ENCODE data around the gene NUCB1.
A peak's percentile ranks its signal among the peaks of the same experiment; 100 is the strongest.
"Not testable (repeated sequence)": the region's sequence is repeated elsewhere in the genome, so short reads cannot be mapped to it uniquely, and the experiment has no call there.

The NUCB1 gene

GRCh38 chr19:48906324-48906723 lies 6.2 kb downstream of the NUCB1 start:
- DNase-seq, result no peak

DNA sequence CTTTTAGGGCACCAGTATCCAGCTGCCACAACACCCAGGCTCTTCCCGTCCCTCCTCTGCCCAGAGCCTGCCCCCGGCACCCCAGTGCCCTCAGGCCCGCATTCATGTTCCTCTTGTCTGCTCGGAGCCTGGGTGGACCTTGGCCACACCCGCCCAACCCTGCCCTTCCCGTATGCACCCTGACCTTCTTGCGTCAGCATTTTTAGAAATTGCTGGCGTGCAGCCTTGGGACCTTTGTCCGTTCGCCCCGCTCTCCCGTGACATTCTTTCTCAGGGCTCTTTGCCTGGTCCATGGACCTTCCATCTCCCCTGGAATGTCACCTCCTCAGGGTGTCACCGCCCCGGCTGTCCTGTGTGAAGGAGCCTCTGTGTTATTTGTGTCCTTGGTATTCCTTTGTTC lies 7.6 kb downstream of the NUCB1 start:
- DNase-seq, result no peak

DNA sequence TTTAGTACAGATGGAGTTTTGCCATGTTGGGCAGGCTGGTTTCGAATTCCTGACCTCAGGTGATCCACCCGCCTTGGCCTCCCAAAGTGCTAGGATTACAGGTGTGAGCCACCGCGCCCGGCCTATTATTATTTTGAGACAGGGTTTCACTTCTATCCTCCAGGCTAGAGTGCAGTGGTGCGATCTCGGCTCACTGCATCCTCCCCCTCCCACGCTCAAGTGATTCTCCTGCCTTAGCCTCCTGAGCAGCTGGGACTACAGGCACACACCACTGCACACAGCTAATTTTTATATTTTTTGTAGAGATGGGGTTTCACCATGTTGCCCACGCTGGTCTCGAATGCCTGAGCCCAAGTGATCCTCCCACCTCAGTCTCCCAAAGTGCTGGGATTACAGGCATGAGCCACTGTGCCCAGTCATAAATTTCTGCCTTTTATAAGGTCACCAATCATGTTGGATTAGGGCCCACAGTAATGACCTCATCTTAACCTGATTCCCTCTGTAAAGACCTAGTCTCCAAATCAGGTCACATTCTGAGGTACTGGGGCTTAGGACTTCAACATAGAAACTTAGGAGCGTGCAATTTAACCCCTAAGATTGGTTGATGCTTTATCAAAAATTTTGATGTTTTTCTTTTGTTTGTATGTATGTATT lies 9.4 kb downstream of the NUCB1 start:
- not testable (repeated sequence) for DNase-seq

GRCh38 chr19:48910803-48911202 lies 10.7 kb downstream of the NUCB1 start:
- DNase-seq, result no peak

- peak; percentile 27 for DNase-seq
These were observed 13.2 kb downstream of the NUCB1 start for GRCh38 chr19:48913114-48913889.

- DNase-seq, result no peak
These were observed 14.1 kb downstream of the NUCB1 start for GRCh38 chr19:48914181-48914580.

DNA sequence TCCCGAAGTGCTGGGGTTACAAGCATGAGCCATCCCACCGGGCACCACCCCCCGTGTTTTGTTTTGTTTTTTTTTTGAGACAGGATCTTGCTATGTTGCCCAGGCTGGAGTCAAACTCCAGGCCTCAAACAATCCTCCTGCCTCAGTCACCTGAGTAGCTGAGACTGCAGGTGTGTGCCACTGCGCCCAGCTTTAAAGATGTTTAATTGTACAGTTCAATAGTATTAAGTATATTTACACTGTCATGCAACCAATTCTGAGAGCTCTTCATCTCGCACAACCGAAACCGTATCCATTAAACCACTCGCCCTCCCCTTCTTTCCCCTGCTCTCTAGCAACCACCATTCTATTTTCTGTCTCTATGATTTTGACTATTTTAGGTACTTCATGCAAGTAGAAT lies 15.6 kb downstream of the NUCB1 start:
- DNase-seq, result no peak

DNA sequence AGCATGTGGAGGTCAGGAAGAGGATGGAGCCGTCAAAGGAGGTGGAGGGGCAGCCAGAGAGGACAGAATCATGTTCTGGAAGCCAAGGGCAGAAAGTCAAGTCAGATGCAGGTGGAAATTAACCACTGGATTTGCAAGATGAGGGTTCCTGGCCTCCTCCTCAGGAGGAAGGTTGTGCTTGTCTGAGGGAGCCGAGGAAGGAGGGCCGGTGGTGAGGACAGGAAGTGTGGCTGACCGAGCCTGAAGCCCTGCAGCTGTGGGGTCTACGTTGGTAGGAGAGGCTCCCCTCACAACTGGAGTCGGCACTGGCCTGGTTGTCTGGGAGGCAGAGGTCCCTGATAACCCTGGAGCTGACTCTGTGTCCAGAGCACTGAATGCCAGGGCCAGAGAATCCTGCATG lies 18.0 kb downstream of the NUCB1 start:
- no peak for DNase-seq

GRCh38 chr19:48918801-48919247 lies 18.7 kb downstream of the NUCB1 start:
- no peak for DNase-seq

DNA sequence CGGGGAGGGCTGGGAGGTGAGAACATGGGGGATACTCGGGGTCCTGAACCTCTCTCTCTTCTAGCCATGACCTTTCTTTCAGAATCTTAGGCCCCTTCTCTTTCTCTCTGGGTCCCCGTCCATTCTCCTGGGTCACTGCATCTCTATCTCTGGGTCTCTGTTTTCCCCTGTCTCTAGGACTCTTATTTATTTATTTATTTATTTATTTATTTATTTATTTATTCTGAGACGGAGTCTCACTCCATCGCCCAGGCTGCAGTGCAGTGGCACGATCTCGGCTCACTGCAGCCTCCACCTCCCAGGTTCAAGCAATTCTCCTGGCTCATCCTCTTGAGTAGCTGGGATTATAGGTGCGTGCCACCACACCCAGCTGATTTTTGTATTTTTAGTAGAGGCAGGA lies 19.2 kb downstream of the NUCB1 start:
- DNase-seq, result not testable (repeated sequence)

- no peak for DNase-seq
These were observed 20.8 kb downstream of the NUCB1 start for GRCh38 chr19:48920949-48921348.

GRCh38 chr19:48921721-48922500 lies 21.8 kb downstream of the NUCB1 start:
- no peak for DNase-seq

- no peak for DNase-seq
These were observed 22.7 kb downstream of the NUCB1 start for GRCh38 chr19:48922548-48923490.

GRCh38 chr19:48925240-48925843 lies 25.2 kb downstream of the NUCB1 start:
- no peak for DNase-seq

DNA sequence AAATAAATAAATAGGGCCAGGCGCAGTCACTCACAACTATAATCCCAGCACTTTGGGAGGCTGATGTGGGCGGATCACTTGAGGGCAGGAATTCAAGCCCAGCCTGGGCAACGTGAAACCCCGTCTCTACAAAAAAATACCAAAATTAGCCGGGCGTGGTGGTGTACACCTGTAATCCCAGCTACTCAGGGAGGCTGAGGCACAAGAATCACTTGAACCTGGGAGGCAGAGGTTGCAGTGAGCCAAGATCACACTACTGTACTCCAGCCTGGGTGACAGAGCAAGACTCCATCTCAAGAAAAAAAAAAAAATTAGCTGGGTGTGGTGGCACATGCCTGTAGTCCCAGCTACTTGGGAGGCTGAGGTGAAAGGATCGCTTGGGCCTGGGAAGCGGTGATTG lies 25.8 kb downstream of the NUCB1 start:
- DNase-seq, result not testable (repeated sequence)

DNA sequence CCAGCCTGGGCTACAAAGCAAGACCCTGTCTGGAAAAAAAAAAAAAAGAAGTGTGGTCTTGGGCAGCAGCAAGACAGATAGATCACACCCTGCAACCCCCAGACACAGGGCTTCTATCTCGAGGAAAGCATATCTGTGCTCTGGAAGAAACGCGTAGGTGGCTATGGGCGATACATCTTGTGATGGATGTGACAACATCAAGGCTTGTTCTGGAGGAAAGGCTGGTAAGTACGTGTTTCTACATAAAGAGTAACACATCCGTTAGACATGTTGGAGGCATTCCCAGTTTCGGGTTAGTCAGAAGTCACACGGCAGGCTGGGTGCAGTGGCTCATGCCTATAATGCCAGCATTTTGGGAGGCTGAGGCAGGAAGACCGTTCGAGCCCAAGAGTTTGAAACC lies 26.8 kb downstream of the NUCB1 start:
- DNase-seq, result no peak

- DNase-seq, result not testable (repeated sequence)
These were observed 27.6 kb downstream of the NUCB1 start for GRCh38 chr19:48927692-48928091.

GRCh38 chr19:48928164-48929025 lies 28.3 kb downstream of the NUCB1 start:
- no peak for DNase-seq

GRCh38 chr19:48933382-48933932 lies 33.3 kb downstream of the NUCB1 start, which contains the start of gene DHDH:
Gene DHDH (plus strand): TSS chr19:48933699. CDS start chr19:48933722, 23 bp downstream.
- DNase-seq, result peak; percentile 90

DNA sequence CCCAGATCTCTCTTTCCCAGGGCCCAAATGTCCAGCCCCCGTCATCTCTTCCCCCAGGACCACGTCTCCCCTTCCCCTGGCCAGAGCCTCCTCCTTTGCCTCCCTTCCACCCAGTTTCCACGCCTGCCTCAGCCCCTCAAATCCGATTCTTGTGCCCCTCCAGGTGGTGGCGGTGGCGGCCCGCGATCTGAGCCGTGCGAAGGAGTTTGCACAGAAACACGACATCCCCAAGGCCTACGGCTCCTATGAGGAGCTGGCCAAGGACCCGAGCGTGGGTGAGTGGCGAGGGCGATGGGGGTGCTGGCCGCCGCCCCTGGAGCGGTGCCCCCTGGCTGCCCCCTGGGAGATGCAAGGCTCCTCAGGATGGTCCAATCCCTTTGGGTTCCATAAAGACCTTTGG lies 34.7 kb downstream of the NUCB1 start:
- DNase-seq, result no peak

DNA sequence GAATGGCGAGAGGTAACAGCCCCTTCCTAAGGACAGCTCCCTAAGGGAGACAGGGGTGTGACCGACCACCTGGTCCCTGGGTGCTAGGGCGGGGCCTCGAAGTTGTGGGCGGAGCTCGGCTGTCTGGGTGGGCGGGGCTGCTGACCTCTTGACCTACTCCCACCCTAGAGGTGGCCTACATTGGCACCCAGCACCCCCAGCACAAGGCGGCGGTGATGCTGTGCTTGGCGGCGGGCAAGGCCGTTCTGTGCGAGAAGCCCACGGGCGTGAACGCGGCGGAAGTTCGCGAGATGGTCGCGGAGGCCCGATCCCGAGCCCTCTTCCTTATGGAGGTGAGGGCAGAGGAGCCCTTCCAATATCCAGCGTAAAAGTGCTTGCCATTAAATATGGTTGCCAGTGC lies 35.8 kb downstream of the NUCB1 start:
- DNase-seq, result no peak

All from activated T-cell treated with anti-CD3 and anti-CD28 coated beads, Interleukin-2, amount 50 U/mL, for 1 hour (primary cell).